ENCODE data around the gene TXNL4B. TPM values are rescaled to one million over a fixed set of nuclear protein-coding genes. Genes with fewer than 3 reads are reported as not detected.

TXNL4B gene
- total RNA-seq, 1 donor from 2014 or later, result 13.2 TPM

- intact Hi-C loops (cut with micrococcal nuclease), result no loop called here
Observed at GRCh38 chr16:72042157-72042660, 51.2 kb downstream of the TXNL4B start.

GRCh38 chr16:72036098-72036497, 57.3 kb downstream of the TXNL4B start:
- intact Hi-C loops (cut with micrococcal nuclease), result no loop called here

Other genes with a start within 250 kb of the TXNL4B start
- 20.7 and 21.8 TPM in 2 replicates for gene ATXN1L, start 247.6 kb downstream of the TXNL4B start, total RNA-seq
- gene ZNF821, start 209.4 kb downstream of the TXNL4B start, total RNA-seq, result 4.5 and 5.3 TPM in 2 replicates
- 160 and 176 TPM in 2 replicates for gene IST1, start 198.1 kb downstream of the TXNL4B start, total RNA-seq
- 0.05 and 0.09 TPM in 2 replicates for gene PKD1L3, start 93.2 kb downstream of the TXNL4B start, total RNA-seq
- gene DHODH, start 84.9 kb downstream of the TXNL4B start, total RNA-seq, result 15.0 and 16.3 TPM in 2 replicates
- not detected in 2 replicates for gene HP, start 39.1 kb downstream of the TXNL4B start, total RNA-seq
- gene HPR, start 30.4 kb downstream of the TXNL4B start, total RNA-seq, result not detected in 2 replicates
- 77.5 and 79.1 TPM in 2 replicates for gene DHX38, start 227 bp upstream of the TXNL4B start, total RNA-seq
- 1.1 and 2.5 TPM in 2 replicates for gene PMFBP1, start 78.5 kb upstream of the TXNL4B start, total RNA-seq

All from T-helper 2 cell treated with Interferon-gamma antibody and Interleukin-4, amounts not matched to agents 100 ng/mL and 5 ng/mL, for 36 hours (primary cell).